GM21367 (cell line): Measurements from ENCODE around the gene ANGPTL8.

Experiments
- ATAC-seq: cut with Tn5 transposase; IDR thresholded peaks from one replicate; pipeline ENCODE4 v1.9.1; 2021; ENCODE audit not compliant: unreplicated experiment

Gene ANGPTL8

GRCh38 chr19:11288349-11288748 lies 48.9 kb downstream of the ANGPTL8 start:
- ATAC-seq = no peak

- no peak for ATAC-seq
Measured at GRCh38 chr19:11290256-11290655, 50.8 kb downstream of the ANGPTL8 start.

GRCh38 chr19:11291415-11291814 lies 52.0 kb downstream of the ANGPTL8 start:
- ATAC-seq = no peak
